PC-3 (cell line): ENCODE measurements around the gene WDR48. TPM values are rescaled to one million over a fixed set of nuclear protein-coding genes. Genes with fewer than 3 reads are reported as not detected.

Experiments
- ATAC-seq: fragments of 200-7000 bp; cut with Tn5 transposase; 2 replicates; pipeline ENCODE4 v1.9.1; 2020; ENCODE audit warnings: mild to moderate bottlenecking, moderate library complexity
- BruUV-seq: library from RNA; stranded (reverse); fragments of 400-500 nt; replicated peaks from 2 replicates; lab custom pipeline; 2021; lab: Mats Ljungman, UMichigan
- CTCF ChIA-PET: fragments of 300-600 bp; sonication (Branson Sonifier 250); formaldehyde crosslinking; loops from one replicate; lab custom pipeline; 2022; ENCODE audit warnings: antibody characterized with exemption; lab: Charles Lee
- POLR2A ChIA-PET: fragments of 300-600 bp; sonication (Branson Sonifier 250); formaldehyde crosslinking; loops from one replicate; lab custom pipeline; 2022; ENCODE audit warnings: antibody characterized with exemption; ENCODE audit not compliant: unreplicated experiment; lab: Charles Lee
- DNase-seq: peaks from one replicate; pipeline ENCODE4 v3.0.0-alpha.2; 2015
- H2AFZ ChIP-seq: fragments of 300-600 bp; sonication (generic); 2 replicates; pipeline ENCODE4 v1.6.0; 2016; ENCODE audit warnings: antibody characterized with exemption, low read length
- H3F3A ChIP-seq: fragments of 300-600 bp; sonication (generic); one replicate; pipeline ENCODE4 v1.6.0; 2017; ENCODE audit warnings: antibody characterized with exemption, low read length, control low read depth, mild to moderate bottlenecking; ENCODE audit not compliant: unreplicated experiment
- H3K27ac ChIP-seq: fragments of 300-600 bp; sonication (generic); 2 replicates; pipeline ENCODE4 v1.5.1; 2016; ENCODE audit warnings: mild to moderate bottlenecking, low read length
- H3K27me3 ChIP-seq: fragments of 300-600 bp; sonication (generic); 2 replicates; pipeline ENCODE4 v1.6.1; 2016; ENCODE audit warnings: low read length, mixed read lengths
- H3K36me3 ChIP-seq: fragments of 300-600 bp; sonication (generic); 2 replicates; pipeline ENCODE4 v1.6.1; 2016; ENCODE audit warnings: low read depth, mixed run types, low read length, mixed read lengths
- H3K4me1 ChIP-seq: fragments of 300-600 bp; sonication (generic); 2 replicates; pipeline ENCODE4 v1.5.1; 2016; ENCODE audit warnings: low read length; ENCODE audit not compliant: insufficient read depth
- H3K4me2 ChIP-seq: fragments of 300-600 bp; sonication (generic); 2 replicates; pipeline ENCODE4 v1.6.0; 2016; ENCODE audit warnings: low read length
- H3K4me3 ChIP-seq: fragments of 300-600 bp; sonication (generic); 2 replicates; pipeline ENCODE4 v1.5.1; 2016; ENCODE audit warnings: mild to moderate bottlenecking, low read length, mixed read lengths
- H3K79me2 ChIP-seq: fragments of 300-600 bp; sonication (generic); 2 replicates; pipeline ENCODE4 v1.6.1; 2017; ENCODE audit warnings: low read length, mixed read lengths
- H3K9ac ChIP-seq: fragments of 300-600 bp; sonication (generic); 2 replicates; pipeline ENCODE4 v1.6.0; 2016; ENCODE audit warnings: mild to moderate bottlenecking, low read length
- H3K9me2 ChIP-seq: fragments of 300-600 bp; sonication (generic); replicated peaks from 2 replicates; pipeline ENCODE4 v1.6.1; 2016; ENCODE audit warnings: mixed run types, low read length, mixed read lengths
- H3K9me3 ChIP-seq: fragments of 300-600 bp; sonication (generic); 2 replicates; pipeline ENCODE4 v1.6.1; 2016; ENCODE audit warnings: low read length, mixed read lengths
- H4K20me1 ChIP-seq: fragments of 300-600 bp; sonication (generic); 2 replicates; pipeline ENCODE4 v1.6.1; 2016; ENCODE audit warnings: low read length, mixed read lengths
- EZH2 ChIP-seq: fragments of 300-600 bp; sonication (generic); IDR thresholded peaks from one replicate; pipeline ENCODE4 v1.6.1; 2017; ENCODE audit warnings: antibody characterized with exemption, mild to moderate bottlenecking, low read length; ENCODE audit not compliant: unreplicated experiment
- EZH2phosphoT487 ChIP-seq: fragments of 300-600 bp; sonication (generic); IDR thresholded peaks from 2 replicates; pipeline ENCODE4 v1.6.1; 2018; ENCODE audit warnings: mild to moderate bottlenecking, antibody characterized with exemption, low read length, borderline replicate concordance
- intact Hi-C: fragments of 100-400 bp; cut with micrococcal nuclease; formaldehyde crosslinking; loops from 2 replicates; pipeline ENCODE4 v1.9.0; 2023
- total RNA-seq: library from RNA; depleted of rRNA; stranded (reverse); fragments of >200 nt; gene quantifications from 2 replicates; pipeline ENCODE4 v1.2.3, GENCODE V29; 2014
- TF ChIP-seq, protein P1 (sequence below): fragments of 300-600 bp; sonication (generic); conservative IDR thresholded peaks from 2 replicates; pipeline ENCODE4 v1.5.1; 2017; ENCODE audit warnings: antibody characterized with exemption, low read depth, mild to moderate bottlenecking, low read length

Gene WDR48
- total RNA-seq, 1 experiment from 2014 or later: 21.0 TPM

- Histone ChIP-seq H3K27me3 (no peaks in the 10 kb centered on the region), H3K4me1 (peaks cover 30% of the 10 kb centered on the region), H4K20me1 (no peaks in the 10 kb centered on the region), H3F3A (no peaks in the 10 kb centered on the region), H3K9me3 (no peaks in the 10 kb centered on the region), H3K4me2 (peak overlapping the region; percentile 73), H3K4me3 (peak overlapping the region; percentile 27), H3K27ac (peak overlapping the region; percentile 53), H3K9me2 (no peaks in the 10 kb centered on the region), H3K79me2 (no peaks in the 10 kb centered on the region), H3K36me3 (no peaks in the 10 kb centered on the region), H2AFZ (no peak overlapping the region), H3K9ac (no peak overlapping the region)
- POLR2A ChIA-PET: interaction anchor here (0.5 kb wide), 1 partner anchor 40 kb away, joined by 4 read pairs; no protein-coding TSS in a partner anchor
- TF ChIP-seq EZH2phosphoT487 (no peak), EZH2 (no peak)
- TF ChIP-seq, protein P1, sequence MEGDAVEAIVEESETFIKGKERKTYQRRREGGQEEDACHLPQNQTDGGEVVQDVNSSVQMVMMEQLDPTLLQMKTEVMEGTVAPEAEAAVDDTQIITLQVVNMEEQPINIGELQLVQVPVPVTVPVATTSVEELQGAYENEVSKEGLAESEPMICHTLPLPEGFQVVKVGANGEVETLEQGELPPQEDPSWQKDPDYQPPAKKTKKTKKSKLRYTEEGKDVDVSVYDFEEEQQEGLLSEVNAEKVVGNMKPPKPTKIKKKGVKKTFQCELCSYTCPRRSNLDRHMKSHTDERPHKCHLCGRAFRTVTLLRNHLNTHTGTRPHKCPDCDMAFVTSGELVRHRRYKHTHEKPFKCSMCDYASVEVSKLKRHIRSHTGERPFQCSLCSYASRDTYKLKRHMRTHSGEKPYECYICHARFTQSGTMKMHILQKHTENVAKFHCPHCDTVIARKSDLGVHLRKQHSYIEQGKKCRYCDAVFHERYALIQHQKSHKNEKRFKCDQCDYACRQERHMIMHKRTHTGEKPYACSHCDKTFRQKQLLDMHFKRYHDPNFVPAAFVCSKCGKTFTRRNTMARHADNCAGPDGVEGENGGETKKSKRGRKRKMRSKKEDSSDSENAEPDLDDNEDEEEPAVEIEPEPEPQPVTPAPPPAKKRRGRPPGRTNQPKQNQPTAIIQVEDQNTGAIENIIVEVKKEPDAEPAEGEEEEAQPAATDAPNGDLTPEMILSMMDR: no peak
- CTCF ChIA-PET: interaction anchor here (1.0 to 3.3 kb wide), 2 partner anchors 25 to 163 kb away, joined by 3 to 24 read pairs; no protein-coding TSS in a partner anchor
- BruUV-seq: no TSS peak
- peak; percentile 94 for ATAC-seq
- intact Hi-C loops: loop anchor here (1.0 to 10.0 kb wide), 6 partner anchors 14 to 259 kb away; partner anchors contain the start of genes GORASP1, SLC25A38 and TTC21A
- DNase-seq: peak; percentile 98
Observed at GRCh38 chr3:39125841-39126500, 74.2 kb downstream of the WDR48 start.

DNA sequence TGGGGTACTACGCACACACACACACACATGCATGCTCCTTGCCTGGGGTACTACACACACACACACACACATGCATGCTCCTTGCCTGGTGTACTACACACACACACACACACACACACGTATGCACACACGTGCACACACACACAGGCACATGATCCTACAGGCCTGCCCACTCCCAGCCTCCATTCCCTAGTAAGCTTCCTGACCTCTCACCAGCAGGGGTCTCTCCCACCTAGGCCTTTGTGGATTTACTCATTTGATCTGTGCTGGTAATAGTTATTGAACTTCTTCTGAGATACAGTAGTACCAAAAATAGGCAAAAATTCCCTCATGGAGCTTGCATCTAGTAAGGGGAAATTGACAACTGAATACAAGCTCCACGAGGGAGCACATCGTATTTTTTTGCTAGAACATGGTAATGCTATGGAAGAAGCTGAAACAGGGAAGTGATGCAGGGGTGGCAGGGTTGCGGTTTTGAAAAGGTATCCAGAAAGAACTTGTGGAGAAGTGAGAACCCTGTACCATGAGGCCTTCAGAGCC, 74.8 kb downstream of the WDR48 start:
- Histone ChIP-seq H3K27me3 (no peaks in the 10 kb centered on the region), H3K27ac (peak overlapping the region; percentile 53), H3K9me3 (no peaks in the 10 kb centered on the region), H2AFZ (no peak overlapping the region), H3K4me2 (peak overlapping the region; percentile 73), H3K9me2 (no peaks in the 10 kb centered on the region), H3K79me2 (no peaks in the 10 kb centered on the region), H3K36me3 (no peaks in the 10 kb centered on the region), H3K4me1 (peaks cover 30% of the 10 kb centered on the region), H3K4me3 (0 out of 2 replicates have a peak overlapping the region, but pooled peaks have one; percentile 27), H3K9ac (no peak overlapping the region), H4K20me1 (no peaks in the 10 kb centered on the region), H3F3A (no peaks in the 10 kb centered on the region)
- TF ChIP-seq, protein P1: peak; percentile 73
- TF ChIP-seq EZH2: no peak
- ATAC-seq (peak; percentile 39), DNase-seq (peak; percentile 60)
- no TSS peak for BruUV-seq
- CTCF ChIA-PET: interaction anchor here (0.7 to 3.3 kb wide), 3 partner anchors 24 to 167 kb away, joined by 3 to 24 read pairs (median 7); no protein-coding TSS in a partner anchor
- intact Hi-C loops: loop anchor here (1.0 to 10.0 kb wide), 6 partner anchors 14 to 258 kb away; partner anchors contain the start of genes GORASP1, SLC25A38 and TTC21A
- POLR2A ChIA-PET: no interaction called here
